Medulla oblongata (tissue), 1 donor: ENCODE results near the gene DENND5A.

Experiments
- DNase-seq: peaks from one replicate; pipeline ENCODE4 v3.0.0-alpha.2; 2015; ENCODE audit errors: extremely low spot score

Gene DENND5A

GRCh38 chr11:9265211-9266131 lies at the start of gene DENND5A:
Gene DENND5A (minus strand): TSS chr11:9265350. CDS start chr11:9265069, 281 bp downstream.
- peak; percentile 96 for DNase-seq

GRCh38 chr11:9314291-9315077 lies 49.3 kb upstream of the DENND5A start, which contains the start of gene TMEM41B:
Gene TMEM41B (minus strand): TSS chr11:9314593. CDS start chr11:9314441, 152 bp downstream.
- DNase-seq: peak; percentile 98

- no peak for DNase-seq
Measured at GRCh38 chr11:9313648-9314290, 48.6 kb upstream of the DENND5A start.

- DNase-seq: no peak
Measured at GRCh38 chr11:9310485-9311090, 45.4 kb upstream of the DENND5A start.

- no peak for DNase-seq
Measured at GRCh38 chr11:9304178-9304577, 39.0 kb upstream of the DENND5A start.

GRCh38 chr11:9302448-9302847 lies 37.3 kb upstream of the DENND5A start:
- DNase-seq: no peak

- no peak for DNase-seq
Measured at GRCh38 chr11:9301720-9302119, 36.6 kb upstream of the DENND5A start.

GRCh38 chr11:9293646-9294045 lies 28.5 kb upstream of the DENND5A start:
- DNase-seq: no peak

GRCh38 chr11:9285850-9286587 lies 20.9 kb upstream of the DENND5A start:
- no peak for DNase-seq

- DNase-seq: no peak
Measured at GRCh38 chr11:9280655-9281301, 15.6 kb upstream of the DENND5A start.

GRCh38 chr11:9277176-9277575 lies 12.0 kb upstream of the DENND5A start:
- DNase-seq: no peak

GRCh38 chr11:9276571-9276970 lies 11.4 kb upstream of the DENND5A start:
- no peak for DNase-seq

GRCh38 chr11:9274499-9275258 lies 9.5 kb upstream of the DENND5A start:
- DNase-seq: no peak

- DNase-seq: peak; percentile 34
Measured at GRCh38 chr11:9273376-9274336, 8.5 kb upstream of the DENND5A start.

GRCh38 chr11:9269492-9270013 lies 4.4 kb upstream of the DENND5A start:
- DNase-seq: no peak

- DNase-seq: no peak
Measured at GRCh38 chr11:9267680-9268079, 2.5 kb upstream of the DENND5A start.

- no peak for DNase-seq
Measured at GRCh38 chr11:9266926-9267325, 1.8 kb upstream of the DENND5A start.

- no peak for DNase-seq
Measured at GRCh38 chr11:9266132-9266736, 1.1 kb upstream of the DENND5A start.
